CD4-positive, CD25-positive, alpha-beta regulatory T cell (primary cell): ENCODE measurements around the gene HLCS. TPM values are rescaled to one million over a fixed set of nuclear protein-coding genes. Genes with fewer than 3 reads are reported as not detected.
A peak's percentile ranks its signal among the peaks of the same experiment; 100 is the strongest.

ENCODE experiments used
- ATAC-seq, 2 donors: fragments of 150-1000 bp; cut with Tn5 transposase; one replicate each; pipeline ENCODE4 v1.10.0; 2021; ENCODE audit warnings: low read depth in 2 of 2, moderate number of reproducible peaks in 2 of 2, moderate library complexity in 1 of 2
- DNase-seq, 3 donors: peaks; one replicate each; pipeline versions ENCODE4 v3.0.0 to v3.0.0-alpha.2; 2012 to 2022; ENCODE audit warnings: mixed read lengths in 1 of 3
- H3K27ac ChIP-seq: one replicate; pipeline ENCODE4 v1.7.0; 2013; ENCODE audit warnings: mild to moderate bottlenecking, low read length; ENCODE audit not compliant: insufficient read depth, poor library complexity, severe bottlenecking
- H3K27me3 ChIP-seq: one replicate; pipeline ENCODE4 v1.7.0; 2013; ENCODE audit warnings: low read length; ENCODE audit not compliant: control insufficient read depth, insufficient read depth
- H3K36me3 ChIP-seq: one replicate; pipeline ENCODE4 v1.7.0; 2013; ENCODE audit warnings: mild to moderate bottlenecking, low read length, moderate library complexity; ENCODE audit not compliant: control insufficient read depth, insufficient read depth
- H3K4me1 ChIP-seq: 2 replicates; pipeline ENCODE4 v1.7.0; 2013; ENCODE audit warnings: mild to moderate bottlenecking, low read length; ENCODE audit not compliant: insufficient read depth, control insufficient read depth, poor library complexity, severe bottlenecking
- H3K4me3 ChIP-seq: one replicate; pipeline ENCODE4 v1.7.0; 2013; ENCODE audit warnings: low read depth, mild to moderate bottlenecking, low read length, moderate library complexity
- H3K9me3 ChIP-seq, 2 experiments: 1 replicate in 1 of 2; 2 replicates in 1 of 2; pipeline ENCODE4 v1.7.0; 2013; ENCODE audit warnings: low read length in 2 of 2, mild to moderate bottlenecking in 1 of 2, moderate library complexity in 1 of 2; ENCODE audit not compliant: control insufficient read depth in 2 of 2
- H3K27ac Mint-ChIP-seq, 3 donors: one replicate each; pipeline ENCODE4 v1.8.0; 2020 to 2022; ENCODE audit warnings: mild to moderate bottlenecking in 3 of 3, mixed read lengths in 3 of 3, moderate library complexity in 2 of 3
- H3K27me3 Mint-ChIP-seq: one replicate; pipeline ENCODE4 v1.8.0; 2022; ENCODE audit warnings: mild to moderate bottlenecking, mixed read lengths
- H3K36me3 Mint-ChIP-seq: one replicate; pipeline ENCODE4 v1.8.0; 2020; ENCODE audit warnings: mixed read lengths
- H3K4me1 Mint-ChIP-seq, 4 donors: one replicate each; pipeline ENCODE4 v1.8.0; 2020 to 2022; ENCODE audit warnings: mixed read lengths in 4 of 4, mild to moderate bottlenecking in 1 of 4
- H3K4me3 Mint-ChIP-seq, 4 donors: one replicate each; pipeline ENCODE4 v1.8.0; 2020 to 2022; ENCODE audit warnings: mild to moderate bottlenecking in 4 of 4, mixed read lengths in 4 of 4, moderate library complexity in 3 of 4
- H3K9me3 Mint-ChIP-seq, 7 donors: one replicate each; pipeline ENCODE4 v1.8.0; 2020 to 2022; ENCODE audit warnings: mixed read lengths in 7 of 7, mild to moderate bottlenecking in 3 of 7, moderate library complexity in 2 of 7
- polyA plus RNA-seq, 4 donors: library from polyadenylated mRNA; unstranded; fragments of 300-500 nt; fragmentation: Illumina TruSeq; gene quantifications; one replicate each; pipeline ENCODE4 v1.2.3, GENCODE V29; 2021
- total RNA-seq: library from RNA; stranded (reverse); gene quantifications from one replicate; pipeline ENCODE4 v1.2.3, GENCODE V29; 2022

Gene HLCS
- total and polyA plus RNA-seq, 5 donors from 2014 or later: 5.2 to 13.6 (median 11.0) TPM

- no peaks in the 10 kb centered on the region for H3K9me3 ChIP-seq
- no peak overlapping the region for H3K4me3 ChIP-seq
- peaks cover 26% of the 10 kb centered on the region for H3K27me3 ChIP-seq
- H3K27ac Mint-ChIP-seq: no peak overlapping the region
- H3K4me1 Mint-ChIP-seq: peaks cover 5 to 38% (median 8%) of the 10 kb centered on the region in 4 donors
- peaks cover 12% of the 10 kb centered on the region for H3K4me1 ChIP-seq
- no peaks in the 10 kb centered on the region for H3K9me3 Mint-ChIP-seq
- ATAC-seq (no peak), DNase-seq (no peak)
- no peak overlapping the region for H3K27ac ChIP-seq
- H3K36me3 Mint-ChIP-seq: no peaks in the 10 kb centered on the region
- no peaks in the 10 kb centered on the region for H3K36me3 ChIP-seq
- peaks cover 81% of the 10 kb centered on the region for H3K27me3 Mint-ChIP-seq
- H3K4me3 Mint-ChIP-seq: peak overlapping the region in 1 of 4 donors; percentile 48
Observed at GRCh38 chr21:36706951-36707762, 259.3 kb downstream of the HLCS start.

GRCh38 chr21:36706482-36706852 lies 260.0 kb downstream of the HLCS start:
- Histone ChIP-seq H3K4me3 (no peak overlapping the region), H3K36me3 (no peaks in the 10 kb centered on the region), H3K27me3 (peaks cover 29% of the 10 kb centered on the region), H3K4me1 (peaks cover 12% of the 10 kb centered on the region), H3K9me3 (no peaks in the 10 kb centered on the region), H3K27ac (no peak overlapping the region)
- peaks cover 5 to 41% (median 10%) of the 10 kb centered on the region in 4 donors for H3K4me1 Mint-ChIP-seq
- H3K27me3 Mint-ChIP-seq: peaks cover 81% of the 10 kb centered on the region
- ATAC-seq: no peak
- DNase-seq: no peak
- peak overlapping the region in 3 of 4 donors; percentile 3 to 48 (median 16) for H3K4me3 Mint-ChIP-seq
- no peaks in the 10 kb centered on the region for H3K9me3 Mint-ChIP-seq
- H3K27ac Mint-ChIP-seq: no peak overlapping the region
- H3K36me3 Mint-ChIP-seq: no peaks in the 10 kb centered on the region

DNA sequence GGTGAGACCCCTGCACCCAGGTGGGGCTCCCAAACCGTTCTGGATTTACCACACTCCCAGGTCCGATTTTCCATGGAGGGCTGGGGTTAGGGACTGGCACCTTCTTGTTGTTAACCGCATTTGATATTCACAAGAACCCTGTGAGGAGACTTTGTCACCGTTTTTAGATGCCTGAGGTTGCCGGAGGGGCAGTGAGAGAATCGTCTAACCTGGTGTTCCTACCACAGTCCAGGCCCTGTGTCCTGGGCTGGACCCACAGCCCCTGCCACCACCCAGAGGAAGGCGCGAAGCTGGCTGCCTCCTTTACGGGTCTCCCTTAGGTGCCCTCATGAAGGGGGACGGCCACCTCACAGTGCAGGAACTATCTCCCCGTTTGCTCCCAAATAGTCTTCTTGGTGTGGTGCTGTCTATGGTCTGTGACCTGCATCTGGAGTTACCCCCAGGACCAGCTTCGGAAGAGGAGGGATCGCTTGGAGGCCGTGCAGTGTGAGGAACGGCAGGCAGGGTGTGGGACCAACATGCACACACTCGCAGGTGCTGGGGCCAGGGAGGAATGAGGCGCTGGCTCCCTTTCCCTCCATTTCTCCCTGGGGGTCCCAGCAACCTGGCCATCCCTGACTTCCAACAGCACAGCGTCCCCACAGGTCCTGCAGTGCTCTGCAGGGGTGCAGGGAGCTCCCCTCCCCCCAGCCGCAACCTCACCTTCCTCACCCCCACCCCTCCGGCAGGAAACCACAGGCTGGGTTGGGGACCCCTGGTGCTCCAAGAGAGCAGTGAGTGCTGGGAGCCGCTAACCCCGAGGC lies 260.6 kb downstream of the HLCS start:
- no peak for DNase-seq
- Histone ChIP-seq H3K4me3 (no peak overlapping the region), H3K9me3 (no peaks in the 10 kb centered on the region), H3K27me3 (peaks cover 23% of the 10 kb centered on the region), H3K27ac (no peak overlapping the region), H3K4me1 (peaks cover 12% of the 10 kb centered on the region), H3K36me3 (no peaks in the 10 kb centered on the region)
- no peaks in the 10 kb centered on the region for H3K9me3 Mint-ChIP-seq
- H3K4me3 Mint-ChIP-seq: peak overlapping the region in 3 of 4 donors; percentile 3 to 52 (median 16)
- no peak for ATAC-seq
- H3K27ac Mint-ChIP-seq: no peak overlapping the region
- peaks cover 81% of the 10 kb centered on the region for H3K27me3 Mint-ChIP-seq
- H3K4me1 Mint-ChIP-seq: peaks cover 5 to 43% (median 10%) of the 10 kb centered on the region in 4 donors
- no peaks in the 10 kb centered on the region for H3K36me3 Mint-ChIP-seq

- DNase-seq (no peak), ATAC-seq (no peak)
- Mint-ChIP-seq H3K4me3 (peak overlapping the region in 1 of 4 donors; percentile 16), H3K4me1 (peaks cover 5 to 49% (median 15%) of the 10 kb centered on the region in 4 donors), H3K36me3 (no peaks in the 10 kb centered on the region), H3K27ac (no peak overlapping the region), H3K27me3 (peaks cover 83% of the 10 kb centered on the region), H3K9me3 (peaks cover 0 to 3% (median 0%) of the 10 kb centered on the region in 7 donors)
- Histone ChIP-seq H3K27ac (no peak overlapping the region), H3K27me3 (peaks cover 24% of the 10 kb centered on the region), H3K36me3 (no peaks in the 10 kb centered on the region), H3K4me1 (peaks cover 9% of the 10 kb centered on the region), H3K4me3 (no peak overlapping the region), H3K9me3 (no peaks in the 10 kb centered on the region)
Observed at GRCh38 chr21:36704958-36705678, 261.4 kb downstream of the HLCS start.

DNA sequence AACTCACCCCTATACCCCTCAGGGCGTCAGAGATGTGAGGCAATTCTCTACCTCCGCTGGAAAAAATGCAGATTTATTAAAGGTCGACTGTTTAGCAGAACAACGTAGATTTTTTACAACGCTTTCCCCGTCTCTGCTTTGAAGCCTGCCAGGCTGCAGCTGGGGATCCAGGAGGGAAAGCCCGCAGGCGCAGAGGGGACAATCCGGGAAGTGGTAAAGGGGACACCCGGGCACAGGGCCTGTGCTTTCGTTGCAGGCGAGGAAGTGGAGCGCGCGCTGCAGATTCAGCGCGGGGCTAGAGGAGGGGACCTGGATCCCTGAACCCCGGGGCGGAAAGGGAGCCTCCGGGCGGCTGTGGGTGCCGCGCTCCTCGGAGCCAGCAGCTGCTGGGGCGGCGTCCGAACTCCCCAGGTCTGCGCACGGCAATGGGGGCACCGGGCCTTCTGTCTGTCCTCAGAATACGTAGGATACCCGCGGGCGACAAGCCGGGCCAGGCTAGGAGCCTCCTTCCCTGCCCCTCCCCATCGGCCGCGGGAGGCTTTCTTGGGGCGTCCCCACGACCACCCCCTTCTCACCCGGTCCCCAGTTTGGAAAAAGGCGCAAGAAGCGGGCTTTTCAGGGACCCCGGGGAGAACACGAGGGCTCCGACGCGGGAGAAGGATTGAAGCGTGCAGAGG lies 262.1 kb downstream of the HLCS start:
- DNase-seq: no peak
- H3K4me1 Mint-ChIP-seq: peaks cover 5 to 46% (median 17%) of the 10 kb centered on the region in 4 donors
- no peaks in the 10 kb centered on the region for H3K9me3 ChIP-seq
- no peak overlapping the region for H3K27ac ChIP-seq
- H3K27me3 ChIP-seq: peaks cover 24% of the 10 kb centered on the region
- H3K36me3 ChIP-seq: no peaks in the 10 kb centered on the region
- H3K4me3 ChIP-seq: no peak overlapping the region
- peaks cover 9% of the 10 kb centered on the region for H3K4me1 ChIP-seq
- ATAC-seq: no peak
- H3K27me3 Mint-ChIP-seq: peaks cover 81% of the 10 kb centered on the region
- H3K4me3 Mint-ChIP-seq: peak overlapping the region in 1 of 4 donors; percentile 35
- H3K27ac Mint-ChIP-seq: no peak overlapping the region
- no peaks in the 10 kb centered on the region for H3K36me3 Mint-ChIP-seq
- peaks cover 0 to 3% (median 0%) of the 10 kb centered on the region in 7 donors for H3K9me3 Mint-ChIP-seq

DNA sequence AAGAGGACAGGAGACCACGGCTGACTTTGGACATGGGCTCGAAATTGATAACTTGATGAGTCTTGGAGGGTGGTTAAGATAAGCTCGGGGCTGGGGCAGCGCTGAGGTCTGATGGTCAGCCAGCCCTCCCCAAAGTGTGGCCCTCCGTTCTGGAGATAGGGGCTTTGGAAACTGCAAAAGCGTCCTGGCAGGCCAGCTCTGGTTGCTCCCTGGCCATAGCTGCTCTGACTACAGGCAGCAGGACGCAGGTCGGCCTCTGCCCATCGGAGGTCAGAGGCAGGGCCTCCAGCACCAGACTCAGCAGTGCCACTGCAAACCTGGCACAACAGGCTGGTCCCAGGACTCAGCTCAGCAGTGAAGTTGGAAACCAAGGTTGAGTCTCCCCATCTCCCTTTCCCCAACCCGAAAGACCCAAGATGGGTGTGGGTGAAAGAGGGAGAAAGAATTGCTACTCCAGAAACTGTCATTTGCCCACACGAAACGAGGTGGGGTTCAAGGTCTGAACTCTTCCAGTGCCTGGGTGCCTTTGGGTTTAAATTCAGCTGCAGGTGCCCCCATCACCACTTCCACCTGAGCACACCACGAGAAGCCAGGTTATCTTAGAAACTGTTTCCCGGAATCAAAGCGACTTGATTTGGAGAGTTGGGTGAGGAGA lies 262.7 kb downstream of the HLCS start:
- peaks cover 9% of the 10 kb centered on the region for H3K4me1 ChIP-seq
- DNase-seq (no peak), ATAC-seq (no peak)
- no peaks in the 10 kb centered on the region for H3K9me3 ChIP-seq
- no peak overlapping the region for H3K27ac ChIP-seq
- Mint-ChIP-seq H3K36me3 (no peaks in the 10 kb centered on the region), H3K9me3 (peaks cover 0 to 3% (median 0%) of the 10 kb centered on the region in 7 donors), H3K4me1 (peaks cover 5 to 45% (median 17%) of the 10 kb centered on the region in 4 donors), H3K27ac (no peak overlapping the region), H3K27me3 (peaks cover 79% of the 10 kb centered on the region), H3K4me3 (peak overlapping the region in 1 of 4 donors; percentile 35)
- peaks cover 24% of the 10 kb centered on the region for H3K27me3 ChIP-seq
- no peak overlapping the region for H3K4me3 ChIP-seq
- no peaks in the 10 kb centered on the region for H3K36me3 ChIP-seq
